Measurements from ENCODE around the gene CA5B.

DNA sequence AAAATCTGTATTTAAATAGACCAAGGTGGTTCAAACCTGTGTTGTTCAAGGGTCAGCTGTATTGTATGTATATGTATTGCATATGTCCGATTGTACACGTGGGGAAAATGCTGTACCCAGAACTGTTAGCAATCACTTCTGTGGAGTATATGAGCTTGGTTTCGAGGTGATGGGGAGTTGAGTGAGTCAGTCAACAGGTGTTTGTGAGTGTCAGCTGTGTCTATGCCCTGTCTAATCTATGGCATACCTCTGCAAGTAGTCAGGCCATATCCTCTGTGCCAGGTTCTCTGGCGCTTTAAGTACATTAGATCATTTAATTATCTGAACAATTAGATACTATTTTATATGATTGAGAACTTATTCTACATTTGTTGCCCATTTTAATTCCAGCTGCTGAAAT is 59.6 kb downstream of the CA5B start:
- TF ChIP-seq EZH2 (IDR thresholded peaks at IDR 0.05; ENCODE audit: low read depth): no peak
- TF ChIP-seq, protein P1, sequence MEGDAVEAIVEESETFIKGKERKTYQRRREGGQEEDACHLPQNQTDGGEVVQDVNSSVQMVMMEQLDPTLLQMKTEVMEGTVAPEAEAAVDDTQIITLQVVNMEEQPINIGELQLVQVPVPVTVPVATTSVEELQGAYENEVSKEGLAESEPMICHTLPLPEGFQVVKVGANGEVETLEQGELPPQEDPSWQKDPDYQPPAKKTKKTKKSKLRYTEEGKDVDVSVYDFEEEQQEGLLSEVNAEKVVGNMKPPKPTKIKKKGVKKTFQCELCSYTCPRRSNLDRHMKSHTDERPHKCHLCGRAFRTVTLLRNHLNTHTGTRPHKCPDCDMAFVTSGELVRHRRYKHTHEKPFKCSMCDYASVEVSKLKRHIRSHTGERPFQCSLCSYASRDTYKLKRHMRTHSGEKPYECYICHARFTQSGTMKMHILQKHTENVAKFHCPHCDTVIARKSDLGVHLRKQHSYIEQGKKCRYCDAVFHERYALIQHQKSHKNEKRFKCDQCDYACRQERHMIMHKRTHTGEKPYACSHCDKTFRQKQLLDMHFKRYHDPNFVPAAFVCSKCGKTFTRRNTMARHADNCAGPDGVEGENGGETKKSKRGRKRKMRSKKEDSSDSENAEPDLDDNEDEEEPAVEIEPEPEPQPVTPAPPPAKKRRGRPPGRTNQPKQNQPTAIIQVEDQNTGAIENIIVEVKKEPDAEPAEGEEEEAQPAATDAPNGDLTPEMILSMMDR (conservative IDR thresholded peaks at IDR 0.05): no peak

Measured in PC-9 (cell line).